HCT116 (cell line): ENCODE measurements around the gene TMEM178B. TPM values are rescaled to one million over a fixed set of nuclear protein-coding genes. Genes with fewer than 3 reads are reported as not detected.

Experiments
- ATAC-seq: fragments of 200-7000 bp; cut with Tn5 transposase; 2 replicates; pipeline ENCODE4 v1.9.1; 2020; ENCODE audit warnings: mild to moderate bottlenecking, moderate library complexity
- BruUV-seq: library from RNA; stranded (reverse); fragments of 400-500 nt; replicated peaks from 2 replicates; lab custom pipeline; 2021; lab: Mats Ljungman, UMichigan
- CTCF ChIA-PET: fragments of 300-600 bp; sonication (Branson Sonifier 250); formaldehyde crosslinking; loops from one replicate; lab custom pipeline; 2021; ENCODE audit warnings: antibody characterized with exemption; lab: Charles Lee
- POLR2A ChIA-PET: fragments of 300-600, 350-600 bp; sonication (Branson Sonifier 250); formaldehyde crosslinking; loops from one replicate; lab custom pipeline; 2021; ENCODE audit warnings: antibody characterized with exemption; lab: Charles Lee
- RAD21 ChIA-PET, 2 experiments: fragments of 300-600 bp; sonication (Branson Sonifier 250); formaldehyde crosslinking; loops; one replicate each; lab custom pipeline; 2023; ENCODE audit warnings: low total read pairs in 2 of 2; ENCODE audit not compliant: uncharacterized antibody in 2 of 2, unreplicated experiment in 2 of 2, low non-redundant PET in 1 of 2; lab: Charles Lee
- DNase-seq: peaks from one replicate; pipeline ENCODE4 v3.0.0-alpha.2; 2010; ENCODE audit warnings: low read depth, low spot score
- H2AFZ ChIP-seq: fragments of 200-600 bp; shearing (Covaris generic), sonication (generic); 2 replicates; pipeline ENCODE4 v1.6.1; 2017; ENCODE audit warnings: low read depth, mixed run types, mixed read lengths, antibody characterized with exemption, low read length; ENCODE audit not compliant: poor library complexity, severe bottlenecking
- H3K27ac ChIP-seq: 2 replicates; pipeline ENCODE4 v1.5.1; 2012; ENCODE audit warnings: low read depth, low read length
- H3K27me3 ChIP-seq: fragments of 200-600 bp; sonication (generic); 2 replicates; pipeline ENCODE4 v1.6.1; 2016; ENCODE audit warnings: mixed run types, low read length, mixed read lengths; ENCODE audit not compliant: insufficient read depth
- H3K36me3 ChIP-seq, 2 experiments: fragments of 200-500 bp in 1 of 2; fragments of 200-600 bp in 1 of 2; sonication (Bioruptor generic) in 1 of 2; sonication (generic) in 1 of 2; 2 replicates each; pipeline versions ENCODE4 v1.5.1 to v1.6.1; 2014 to 2016; ENCODE audit warnings: low read length in 2 of 2, inconsistent platforms in 1 of 2, mixed read lengths in 1 of 2, mixed run types in 1 of 2; ENCODE audit not compliant: insufficient read depth in 2 of 2, control insufficient read depth in 1 of 2
- H3K4me1 ChIP-seq, 2 experiments: fragments of 200-600 bp in 1 of 2; sonication (generic) in 1 of 2; 2 replicates each; pipeline versions ENCODE4 v1.5.1 to v1.6.1; 2012 to 2017; ENCODE audit warnings: low read length in 2 of 2, inconsistent platforms in 1 of 2, mild to moderate bottlenecking in 1 of 2, mixed read lengths in 1 of 2, mixed run types in 1 of 2, moderate library complexity in 1 of 2; ENCODE audit not compliant: insufficient read depth in 2 of 2, control insufficient read depth in 1 of 2
- H3K4me2 ChIP-seq: fragments of 200-600 bp; sonication (generic); 2 replicates; pipeline ENCODE4 v1.6.1; 2017; ENCODE audit warnings: mixed run types, low read length, mixed read lengths
- H3K4me3 ChIP-seq, 2 experiments: fragments of 200-600 bp in 1 of 2; sonication (generic) in 1 of 2; replicated peaks in 1 of 2; 2 replicates each; pipeline ENCODE4 v1.5.1; 2011 to 2016; ENCODE audit warnings: low read length in 2 of 2, control low read depth in 1 of 2, low read depth in 1 of 2, mild to moderate bottlenecking in 1 of 2, mixed read lengths in 1 of 2, mixed run types in 1 of 2
- H3K79me2 ChIP-seq: fragments of 200-600 bp; sonication (generic); 2 replicates; pipeline ENCODE4 v1.6.1; 2017; ENCODE audit warnings: mild to moderate bottlenecking, mixed run types, low read length, moderate library complexity, mixed read lengths; ENCODE audit not compliant: insufficient read depth
- H3K9ac ChIP-seq: fragments of 200-600 bp; sonication (generic); 2 replicates; pipeline ENCODE4 v1.6.1; 2016; ENCODE audit warnings: low read length, mixed read lengths
- H3K9me2 ChIP-seq: fragments of 200-600 bp; sonication (generic), shearing (Covaris generic); 2 replicates; pipeline ENCODE4 v1.6.1; 2017; ENCODE audit warnings: mixed run types, mild to moderate bottlenecking, moderate library complexity; ENCODE audit not compliant: insufficient read depth
- H3K9me3 ChIP-seq, 2 experiments: fragments of 200-500 bp in 1 of 2; fragments of 200-600 bp in 1 of 2; sonication (Bioruptor generic) in 1 of 2; sonication (generic) in 1 of 2; 2 replicates each; pipeline ENCODE4 v1.6.1; 2014 to 2017; ENCODE audit warnings: low read length in 2 of 2, mixed read lengths in 2 of 2, inconsistent platforms in 1 of 2, low read depth in 1 of 2, mild to moderate bottlenecking in 1 of 2, mixed run types in 1 of 2, moderate library complexity in 1 of 2; ENCODE audit not compliant: control insufficient read depth in 1 of 2, insufficient read depth in 1 of 2
- H4K20me1 ChIP-seq: fragments of 200-600 bp; sonication (generic), shearing (Covaris generic); 2 replicates; pipeline ENCODE4 v1.6.1; 2017; ENCODE audit warnings: mixed run types, mild to moderate bottlenecking, moderate library complexity; ENCODE audit not compliant: insufficient read depth
- ATF3 ChIP-seq: IDR thresholded peaks from 2 replicates; pipeline ENCODE4 v1.6.1; 2012
- CBX3 ChIP-seq: IDR thresholded peaks from 2 replicates; pipeline ENCODE4 v1.6.1; 2012; ENCODE audit warnings: low read depth
- EGR1 ChIP-seq: IDR thresholded peaks from 2 replicates; pipeline ENCODE4 v1.6.1; 2012; ENCODE audit warnings: low read depth
- EZH2 ChIP-seq: fragments of 200-600 bp; sonication (generic); IDR thresholded peaks from 2 replicates; pipeline ENCODE4 v1.6.1; 2017; ENCODE audit warnings: antibody characterized with exemption, mixed run types
- JUND ChIP-seq: IDR thresholded peaks from 2 replicates; pipeline ENCODE4 v1.6.1; 2012
- POLR2AphosphoS5 ChIP-seq: IDR thresholded peaks from 2 replicates; pipeline ENCODE4 v1.6.1; 2011; ENCODE audit warnings: mild to moderate bottlenecking, low read depth, low read length, moderate library complexity
- SRF ChIP-seq: IDR thresholded peaks from 2 replicates; pipeline ENCODE4 v1.6.1; 2012; ENCODE audit warnings: low read depth
- TCF7L2 ChIP-seq: IDR thresholded peaks from 2 replicates; pipeline ENCODE4 v1.7.0; 2011; ENCODE audit warnings: borderline replicate concordance, inconsistent platforms; ENCODE audit not compliant: insufficient read depth, insufficient read length; ENCODE audit errors: extremely low read depth
- ZBTB33 ChIP-seq: IDR thresholded peaks from 2 replicates; pipeline ENCODE4 v1.6.1; 2011; ENCODE audit warnings: mild to moderate bottlenecking, low read length, moderate library complexity; ENCODE audit not compliant: insufficient replicate concordance; ENCODE audit errors: extremely low read depth
- ZNF274 ChIP-seq: fragments of 200-500 bp; sonication (Bioruptor generic); IDR thresholded peaks from 2 replicates; pipeline ENCODE4 v1.6.1; 2014; ENCODE audit warnings: mild to moderate bottlenecking, low read depth, low read length, inconsistent platforms
- intact Hi-C: fragments of 100-400 bp; cut with micrococcal nuclease; formaldehyde crosslinking; loops from 2 replicates; pipeline ENCODE4 v1.10.0; 2022
- total RNA-seq: library from RNA; stranded (reverse); gene quantifications from one replicate; pipeline ENCODE4 v1.2.1, GENCODE V29; 2021; ENCODE audit not compliant: unreplicated experiment
- TF ChIP-seq, protein P1 (sequence below): IDR thresholded peaks from 2 replicates; pipeline ENCODE4 v1.6.1; 2012; ENCODE audit warnings: low read depth

Gene TMEM178B
- total RNA-seq, 1 experiment from 2014 or later = 0.02 TPM

DNA sequence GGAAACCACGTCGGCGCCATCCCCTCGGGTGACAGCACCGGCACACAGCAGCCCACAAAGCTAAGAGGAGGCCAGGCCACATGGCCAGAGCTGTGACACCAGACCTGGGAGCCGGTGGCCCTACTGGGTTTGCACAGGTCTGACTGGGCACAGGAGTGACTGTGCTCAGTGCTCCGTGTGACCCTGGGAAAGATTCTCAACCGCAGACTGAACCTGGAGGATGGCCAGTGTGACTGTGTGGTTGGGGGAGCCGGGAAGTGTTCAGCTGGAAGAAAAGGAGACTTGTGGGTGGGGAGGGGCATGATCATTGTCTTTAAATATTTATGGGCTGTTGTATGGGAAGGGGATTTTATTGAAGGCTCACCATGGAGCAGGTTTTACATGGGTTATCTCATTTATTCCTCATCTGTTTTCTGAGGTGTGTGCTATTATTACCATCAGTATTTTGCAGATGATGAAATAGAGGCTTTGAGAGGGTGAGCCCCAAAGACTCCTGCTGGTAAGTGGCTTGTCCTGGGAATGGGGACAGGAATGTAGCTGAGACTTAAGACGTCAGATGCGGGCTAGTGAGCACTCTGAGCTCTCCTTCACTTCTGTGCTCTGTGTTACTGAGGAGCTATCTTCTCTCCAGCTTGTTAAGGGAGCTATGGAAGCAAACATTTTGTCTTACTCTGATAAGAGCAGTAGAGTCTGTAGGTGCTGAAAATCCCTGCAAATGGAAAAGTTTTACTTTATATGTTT lies 127.5 kb downstream of the TMEM178B start:
- no TSS peak for BruUV-seq
- Histone ChIP-seq H4K20me1 (no peaks in the 10 kb centered on the region), H3K4me1 (no peaks in the 10 kb centered on the region; a peak in 1 of 4 replicates), H3K9me3 (no peaks in the 10 kb centered on the region), H2AFZ (no peak overlapping the region), H3K9ac (no peak overlapping the region), H3K27ac (no peak overlapping the region), H3K4me2 (no peak overlapping the region), H3K4me3 (no peak overlapping the region), H3K36me3 (no peaks in the 10 kb centered on the region), H3K27me3 (peaks cover 51% of the 10 kb centered on the region), H3K79me2 (no peaks in the 10 kb centered on the region), H3K9me2 (no peaks in the 10 kb centered on the region)
- intact Hi-C loops = no loop called here
- no peak for DNase-seq
- ChIA-PET POLR2A (no interaction called here), RAD21 (no interaction called here), CTCF (no interaction called here)
- no peak for ATAC-seq
- TF ChIP-seq TCF7L2 (no peak), JUND (no peak), EZH2 (no peak), EGR1 (no peak), ZBTB33 (no peak), ATF3 (no peak), CBX3 (no peak), POLR2AphosphoS5 (no peak), SRF (no peak), ZNF274 (no peak)
- TF ChIP-seq, protein P1, sequence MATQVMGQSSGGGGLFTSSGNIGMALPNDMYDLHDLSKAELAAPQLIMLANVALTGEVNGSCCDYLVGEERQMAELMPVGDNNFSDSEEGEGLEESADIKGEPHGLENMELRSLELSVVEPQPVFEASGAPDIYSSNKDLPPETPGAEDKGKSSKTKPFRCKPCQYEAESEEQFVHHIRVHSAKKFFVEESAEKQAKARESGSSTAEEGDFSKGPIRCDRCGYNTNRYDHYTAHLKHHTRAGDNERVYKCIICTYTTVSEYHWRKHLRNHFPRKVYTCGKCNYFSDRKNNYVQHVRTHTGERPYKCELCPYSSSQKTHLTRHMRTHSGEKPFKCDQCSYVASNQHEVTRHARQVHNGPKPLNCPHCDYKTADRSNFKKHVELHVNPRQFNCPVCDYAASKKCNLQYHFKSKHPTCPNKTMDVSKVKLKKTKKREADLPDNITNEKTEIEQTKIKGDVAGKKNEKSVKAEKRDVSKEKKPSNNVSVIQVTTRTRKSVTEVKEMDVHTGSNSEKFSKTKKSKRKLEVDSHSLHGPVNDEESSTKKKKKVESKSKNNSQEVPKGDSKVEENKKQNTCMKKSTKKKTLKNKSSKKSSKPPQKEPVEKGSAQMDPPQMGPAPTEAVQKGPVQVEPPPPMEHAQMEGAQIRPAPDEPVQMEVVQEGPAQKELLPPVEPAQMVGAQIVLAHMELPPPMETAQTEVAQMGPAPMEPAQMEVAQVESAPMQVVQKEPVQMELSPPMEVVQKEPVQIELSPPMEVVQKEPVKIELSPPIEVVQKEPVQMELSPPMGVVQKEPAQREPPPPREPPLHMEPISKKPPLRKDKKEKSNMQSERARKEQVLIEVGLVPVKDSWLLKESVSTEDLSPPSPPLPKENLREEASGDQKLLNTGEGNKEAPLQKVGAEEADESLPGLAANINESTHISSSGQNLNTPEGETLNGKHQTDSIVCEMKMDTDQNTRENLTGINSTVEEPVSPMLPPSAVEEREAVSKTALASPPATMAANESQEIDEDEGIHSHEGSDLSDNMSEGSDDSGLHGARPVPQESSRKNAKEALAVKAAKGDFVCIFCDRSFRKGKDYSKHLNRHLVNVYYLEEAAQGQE = no peak
